Germinal center (tissue), 1 donor: ENCODE measurements around the gene MEF2C.
"Not testable (repeated sequence)": the region's sequence is repeated elsewhere in the genome, so short reads cannot be mapped to it uniquely, and the experiment has no call there.

Experiments
- DNase-seq: peaks from one replicate; pipeline ENCODE4 v3.0.0; 2012; ENCODE audit warnings: mixed read lengths, low spot score

The MEF2C gene

GRCh38 chr5:88862547-88863175 is 20.3 kb downstream of the MEF2C start:
- no peak for DNase-seq

DNA sequence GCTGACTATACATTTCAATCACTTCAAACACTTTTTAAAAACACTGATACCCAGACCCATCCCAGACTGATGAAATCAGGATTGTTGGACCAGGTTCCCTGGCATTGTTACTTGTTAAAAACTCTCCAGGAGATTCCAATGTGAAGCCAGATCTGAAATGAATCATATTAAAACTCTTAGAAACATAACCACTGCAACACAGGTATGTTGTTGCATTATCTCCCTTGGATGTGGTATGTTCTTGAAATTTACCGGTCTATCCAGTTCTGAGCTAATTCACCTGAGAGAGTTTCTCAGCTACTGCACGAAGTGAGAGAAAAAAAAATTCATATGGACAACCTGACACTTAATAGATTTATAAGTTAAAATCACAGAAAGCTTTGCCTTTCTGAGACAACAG is 21.8 kb downstream of the MEF2C start:
- no peak for DNase-seq

- no peak for DNase-seq
Measured at GRCh38 chr5:88860501-88860900, 22.5 kb downstream of the MEF2C start.

- no peak for DNase-seq
Measured at GRCh38 chr5:88858392-88858791, 24.6 kb downstream of the MEF2C start.

DNA sequence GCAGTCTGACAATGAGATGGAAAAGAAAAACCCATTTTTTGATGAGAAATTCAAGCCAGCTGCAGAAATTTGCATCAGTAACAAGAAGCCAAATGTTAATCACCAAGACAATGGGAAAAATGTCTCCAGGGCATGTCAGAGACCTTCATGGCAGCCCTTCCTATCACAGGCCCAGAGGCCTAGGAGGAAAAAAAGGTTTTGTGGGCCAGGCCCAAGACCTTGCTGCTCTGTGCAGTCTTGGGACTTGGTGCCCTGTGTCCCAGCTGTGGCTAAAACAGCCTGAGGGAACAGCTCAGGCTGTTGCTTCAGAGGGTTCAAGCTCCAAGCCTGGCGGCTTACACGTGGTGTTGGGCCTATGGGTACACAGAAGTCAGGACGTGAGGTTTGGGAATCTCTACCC is 26.6 kb downstream of the MEF2C start:
- not testable (repeated sequence) for DNase-seq

- DNase-seq, result no peak
Measured at GRCh38 chr5:88854769-88855168, 28.2 kb downstream of the MEF2C start.

GRCh38 chr5:88847420-88847819 is 35.6 kb downstream of the MEF2C start:
- peak; percentile 27 for DNase-seq

- no peak for DNase-seq
Measured at GRCh38 chr5:88846434-88846833, 36.5 kb downstream of the MEF2C start.

GRCh38 chr5:88845081-88845697 is 37.8 kb downstream of the MEF2C start:
- peak; percentile 54 for DNase-seq

DNA sequence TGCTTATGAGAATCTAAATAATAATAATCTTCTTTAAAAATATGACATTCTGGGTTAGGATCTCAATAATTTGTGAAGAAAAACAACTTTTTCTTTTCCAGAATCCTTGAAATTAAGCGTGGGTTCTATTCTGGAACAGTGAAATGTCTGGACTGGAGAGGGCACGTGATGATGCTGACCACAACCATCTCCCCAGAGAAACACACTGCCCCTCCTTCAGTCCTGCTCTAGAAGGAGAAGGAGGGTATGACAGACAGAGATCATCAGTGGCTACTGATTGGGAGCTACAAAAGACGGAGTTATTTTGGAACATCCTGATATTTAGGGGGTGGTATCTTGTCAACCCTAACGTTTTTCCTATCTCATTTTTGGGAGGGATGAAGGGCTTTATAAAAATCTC is 40.2 kb downstream of the MEF2C start:
- no peak for DNase-seq

DNA sequence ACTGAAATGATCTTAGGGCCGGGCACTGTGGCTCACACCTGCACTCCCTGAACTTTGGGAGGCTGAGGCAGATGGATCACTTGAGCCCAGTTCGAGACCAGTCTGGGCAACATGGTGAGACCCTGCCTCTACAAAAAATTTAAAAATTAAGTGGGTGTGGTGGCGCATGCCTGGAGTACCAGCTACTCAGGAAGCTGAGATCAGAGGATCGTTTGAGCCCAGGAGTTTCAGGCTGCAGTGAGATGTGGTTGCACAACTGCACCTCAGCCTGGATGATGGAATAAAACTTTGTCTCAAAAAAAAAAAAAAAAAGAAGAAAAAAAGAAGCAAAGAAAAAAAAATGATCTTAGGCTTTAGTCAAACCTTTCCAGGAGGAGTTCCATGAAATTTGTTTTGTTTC is 41.8 kb downstream of the MEF2C start:
- no peak for DNase-seq

DNA sequence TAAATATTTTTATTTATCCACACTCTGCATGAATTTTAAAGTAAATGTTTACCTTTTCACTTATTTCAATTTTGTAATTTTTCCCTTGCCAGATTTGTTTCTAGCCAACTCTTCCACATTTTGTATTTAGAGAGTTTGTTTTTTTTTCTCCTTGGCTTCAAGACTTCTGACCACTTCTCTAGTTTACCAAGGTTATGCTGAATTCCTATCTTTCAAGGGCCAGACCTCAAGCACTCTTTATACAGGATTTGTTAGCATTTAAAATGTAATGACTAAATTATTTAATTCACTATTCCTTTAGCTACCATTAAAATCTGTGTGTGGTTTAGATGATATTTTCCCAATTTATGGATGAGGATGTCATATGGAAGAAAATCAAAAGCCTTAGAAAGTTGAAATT is 42.5 kb downstream of the MEF2C start:
- DNase-seq, result no peak

GRCh38 chr5:88839238-88839637 is 43.7 kb downstream of the MEF2C start:
- no peak for DNase-seq

GRCh38 chr5:88838500-88838899 is 44.5 kb downstream of the MEF2C start:
- DNase-seq, result no peak

DNA sequence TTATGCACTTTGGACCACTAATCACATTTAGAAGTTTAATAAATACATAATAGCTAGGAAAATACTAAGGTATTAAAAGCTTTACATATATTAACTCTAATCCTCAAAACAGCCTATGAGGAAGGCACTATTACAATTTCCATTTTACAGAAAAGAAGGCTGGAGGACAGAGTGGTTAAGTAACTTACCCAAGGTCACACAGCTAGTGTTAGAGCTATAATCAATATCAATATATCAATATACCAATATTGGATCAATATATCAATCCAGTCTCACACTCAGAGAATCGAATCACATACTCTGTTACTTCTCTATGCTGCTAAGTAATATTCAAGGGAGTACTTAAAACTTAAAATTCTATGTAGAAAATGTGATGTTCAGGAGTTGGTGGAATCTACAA is 45.2 kb downstream of the MEF2C start:
- DNase-seq, result no peak

- DNase-seq, result no peak
Measured at GRCh38 chr5:88837222-88837621, 45.8 kb downstream of the MEF2C start.

DNA sequence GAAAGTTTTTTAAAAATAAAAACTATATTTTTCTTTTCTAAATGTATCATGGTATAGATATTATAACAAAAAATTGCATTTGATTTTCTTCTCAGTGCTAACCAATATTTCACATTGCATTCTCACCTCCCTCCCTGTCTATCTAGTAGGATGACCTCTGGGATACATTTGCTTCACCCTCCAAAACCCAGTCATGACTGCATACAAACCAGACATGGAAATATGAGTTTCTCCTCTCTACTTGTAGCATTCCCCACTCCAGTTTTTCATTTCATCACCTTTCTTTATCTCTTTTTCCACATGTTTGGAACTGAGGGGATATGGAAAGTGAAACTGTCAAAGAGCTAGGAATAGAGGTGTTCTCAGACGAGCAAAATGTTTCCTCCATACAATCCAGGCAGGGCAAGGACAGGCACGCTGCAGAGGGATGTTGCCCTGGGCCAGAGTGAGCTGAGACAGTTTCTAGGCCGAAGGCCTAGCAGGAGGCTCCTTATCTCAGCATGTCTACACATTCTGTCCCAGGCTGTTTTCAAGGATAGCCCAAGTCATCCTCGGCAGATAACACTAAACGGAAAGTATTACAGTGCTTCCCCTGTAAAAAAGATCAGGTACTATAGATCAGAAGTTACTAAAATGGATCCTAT is 46.7 kb downstream of the MEF2C start:
- DNase-seq, result no peak

DNA sequence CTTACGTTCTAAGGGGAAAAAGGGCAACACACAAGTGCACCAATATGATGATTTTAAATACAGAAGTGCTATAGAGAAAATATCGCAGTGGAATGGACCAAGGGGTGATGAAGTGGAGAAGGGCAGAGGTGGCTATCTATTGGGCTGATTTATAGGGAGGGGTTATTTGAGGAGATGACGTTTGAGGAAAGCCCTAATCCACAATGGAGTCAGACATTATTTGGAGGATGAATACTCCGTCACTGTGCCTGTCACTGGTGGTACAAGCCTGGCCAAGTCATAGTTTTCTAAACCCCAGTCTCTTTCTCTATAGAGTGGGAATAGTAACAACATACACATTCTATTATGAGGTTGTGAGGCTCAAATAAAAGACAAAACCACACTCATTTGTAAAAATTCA is 48.5 kb downstream of the MEF2C start:
- DNase-seq, result no peak

DNA sequence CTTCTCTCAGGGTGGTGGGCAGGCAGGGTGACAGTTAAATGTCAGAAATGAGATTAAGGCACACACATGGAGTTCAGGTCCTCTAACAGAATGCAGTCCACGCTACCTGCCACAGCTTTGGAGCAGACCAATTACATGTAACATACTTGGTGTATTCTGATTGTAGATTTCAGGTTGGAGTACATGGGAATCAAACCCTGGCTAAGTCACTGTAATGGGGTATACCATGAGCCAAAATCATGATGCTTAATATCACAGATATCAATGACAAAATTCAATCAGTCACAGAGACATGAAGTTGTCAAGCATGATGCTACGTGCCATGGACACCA is 48.9 kb downstream of the MEF2C start:
- DNase-seq, result no peak

DNA sequence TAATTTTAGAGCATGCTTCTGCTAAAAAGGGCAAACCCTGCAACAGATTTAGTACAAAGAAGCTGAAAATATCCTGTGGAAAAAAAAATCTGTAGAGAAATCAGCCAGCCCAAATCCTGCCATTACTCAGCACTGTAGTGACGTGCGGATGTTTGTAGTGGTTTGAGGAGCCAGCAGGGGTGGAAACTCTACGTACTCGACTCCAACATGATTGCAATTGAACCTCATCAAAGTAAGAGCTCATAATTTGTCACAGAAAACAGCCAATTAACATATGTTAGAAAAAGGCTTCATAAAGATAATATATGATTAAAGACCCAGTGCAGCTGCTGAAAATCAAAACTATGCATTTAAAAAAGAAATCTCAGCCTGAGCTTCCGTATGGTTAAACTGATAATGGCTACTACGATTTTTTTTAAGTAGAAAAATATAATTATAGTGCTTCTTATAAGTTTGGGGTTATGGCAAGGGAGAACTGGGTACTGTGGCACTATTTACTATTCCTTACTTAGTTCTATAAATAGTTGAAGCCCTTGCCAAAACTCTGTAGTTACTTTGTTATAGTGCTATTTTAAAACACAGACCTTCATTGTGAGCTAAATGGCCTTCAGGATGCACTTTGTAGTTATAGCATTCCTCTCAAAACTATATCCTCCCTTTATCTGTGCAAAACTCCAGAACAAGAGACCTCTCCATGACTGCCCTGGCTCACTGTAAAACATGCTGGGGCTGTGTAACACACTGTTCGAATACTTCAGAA is 49.4 kb downstream of the MEF2C start:
- peak; percentile 25 for DNase-seq

- no peak for DNase-seq
Measured at GRCh38 chr5:88831816-88832215, 51.2 kb downstream of the MEF2C start.

- DNase-seq, result no peak
Measured at GRCh38 chr5:88830567-88830966, 52.4 kb downstream of the MEF2C start.

DNA sequence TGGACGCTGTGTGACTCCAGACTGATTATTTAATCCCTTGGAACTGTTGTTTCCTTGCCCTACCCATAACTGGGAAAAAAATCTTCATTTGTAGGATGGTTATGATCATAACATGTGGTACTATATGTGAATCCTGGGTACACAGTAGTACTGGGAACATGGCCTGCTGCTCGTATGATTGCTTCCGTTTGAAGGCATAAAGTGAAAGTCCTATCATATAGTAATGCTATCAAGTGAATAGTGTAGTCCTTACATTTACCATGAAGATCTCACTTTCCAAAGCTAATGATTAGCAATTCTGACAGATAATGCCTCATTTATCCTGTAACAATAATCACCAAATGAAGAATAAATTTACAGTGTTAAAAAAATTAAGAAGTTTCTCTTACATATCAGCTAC is 53.2 kb downstream of the MEF2C start:
- no peak for DNase-seq
